ENCODE results near the gene FSTL3.

Gene FSTL3

GRCh38 chr19:656751-657559 is 19.2 kb upstream of the FSTL3 start:
- no peak for TF ChIP-seq POLR2AphosphoS5 (IDR thresholded peaks at IDR 0.05; ENCODE audit: low read depth, low read length)
- no peak for TF ChIP-seq REST (IDR thresholded peaks at IDR 0.05; ENCODE audit: insufficient read depth in 1 of 2, low read depth in 2 of 2, low read length in 2 of 2)
- no peak for TF ChIP-seq FOXP2 (optimal IDR thresholded peaks at IDR 0.05; ENCODE audit: borderline replicate concordance, extremely low read depth, extremely low read length, insufficient read depth)

- no peak for TF ChIP-seq POLR2AphosphoS5 (IDR thresholded peaks at IDR 0.05; ENCODE audit: low read depth, low read length)
- TF ChIP-seq SIN3A (IDR thresholded peaks at IDR 0.05; ENCODE audit: borderline replicate concordance, insufficient read depth, low read length), result no peak
- TF ChIP-seq FOXP2 (optimal IDR thresholded peaks at IDR 0.05; ENCODE audit: borderline replicate concordance, extremely low read depth, extremely low read length, insufficient read depth), result no peak
- no peak for TF ChIP-seq REST (IDR thresholded peaks at IDR 0.05; ENCODE audit: insufficient read depth in 1 of 2, low read depth in 2 of 2, low read length in 2 of 2)
- TF ChIP-seq TAF1 (IDR thresholded peaks at IDR 0.05; ENCODE audit: borderline replicate concordance, insufficient read depth, low read length), result no peak
These were observed 18.6 kb upstream of the FSTL3 start for GRCh38 chr19:657611-658010.

- TF ChIP-seq SIN3A (IDR thresholded peaks at IDR 0.05; ENCODE audit: borderline replicate concordance, insufficient read depth, low read length), result no peak
- TF ChIP-seq POLR2AphosphoS5 (IDR thresholded peaks at IDR 0.05; ENCODE audit: low read depth, low read length), result no peak
- no peak for TF ChIP-seq FOXP2 (optimal IDR thresholded peaks at IDR 0.05; ENCODE audit: borderline replicate concordance, extremely low read depth, extremely low read length, insufficient read depth)
- TF ChIP-seq REST (IDR thresholded peaks at IDR 0.05; ENCODE audit: insufficient read depth in 1 of 2, low read depth in 2 of 2, low read length in 2 of 2), result no peak
- TF ChIP-seq TAF1 (IDR thresholded peaks at IDR 0.05; ENCODE audit: borderline replicate concordance, insufficient read depth, low read length), result no peak
These were observed 17.9 kb upstream of the FSTL3 start for GRCh38 chr19:658059-658839.

- TF ChIP-seq REST (IDR thresholded peaks at IDR 0.05; ENCODE audit: insufficient read depth in 1 of 2, low read depth in 2 of 2, low read length in 2 of 2) (no peak), TAF1 (IDR thresholded peaks at IDR 0.05; ENCODE audit: borderline replicate concordance, insufficient read depth, low read length) (no peak), POLR2AphosphoS5 (IDR thresholded peaks at IDR 0.05; ENCODE audit: low read depth, low read length) (no peak), SIN3A (IDR thresholded peaks at IDR 0.05; ENCODE audit: borderline replicate concordance, insufficient read depth, low read length) (no peak), FOXP2 (optimal IDR thresholded peaks at IDR 0.05; ENCODE audit: borderline replicate concordance, extremely low read depth, extremely low read length, insufficient read depth) (no peak)
These were observed 17.0 kb upstream of the FSTL3 start for GRCh38 chr19:658916-659839.

Data from PFSK-1 (cell line).